ENCODE measurements around the gene NISCH.

The NISCH gene

GRCh38 chr3:52447512-52448355 lies 7.7 kb upstream of the NISCH start:
- no peak for DNase-seq

GRCh38 chr3:52450489-52451236 lies 4.7 kb upstream of the NISCH start:
- DNase-seq = no peak

DNA sequence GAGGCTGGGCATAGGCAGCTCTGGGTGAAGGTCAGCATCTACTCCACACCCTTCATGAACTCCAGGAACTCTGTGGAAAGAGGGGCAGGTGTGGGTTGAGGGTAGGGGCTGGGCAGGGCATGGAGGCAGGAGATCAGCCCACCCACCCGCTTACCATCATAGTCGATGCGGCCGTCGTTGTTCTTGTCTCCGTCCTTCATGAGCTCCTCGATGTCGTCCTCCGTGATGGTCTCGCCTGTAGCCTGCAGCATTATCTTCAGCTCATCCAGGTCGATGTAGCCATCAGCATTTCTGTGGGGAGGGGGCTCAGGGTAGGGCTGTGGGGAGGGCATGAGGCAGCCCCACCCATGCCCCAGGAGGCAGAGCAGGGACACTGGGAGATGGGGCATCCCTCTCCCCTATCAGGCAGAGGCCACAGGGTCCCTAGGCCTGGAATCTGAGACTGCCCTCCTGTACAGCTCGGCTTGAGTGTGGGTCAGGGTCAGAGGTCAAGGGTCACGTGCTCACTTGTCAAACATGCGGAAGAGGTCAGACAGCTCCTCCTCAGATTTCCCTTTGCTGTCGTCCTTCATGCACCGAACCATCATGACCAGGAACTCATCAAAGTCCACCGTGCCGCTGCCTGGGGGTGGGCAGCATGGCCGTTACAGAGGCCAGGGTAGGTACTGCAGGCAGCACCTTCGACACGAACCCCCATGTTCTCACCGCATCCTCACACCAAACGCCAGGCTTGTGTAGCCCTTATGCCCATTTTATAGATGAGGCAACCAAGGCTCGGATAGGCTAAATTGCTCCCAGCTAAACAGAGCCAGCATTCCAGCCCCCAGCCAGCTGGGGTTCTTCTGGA lies 3.9 kb upstream of the NISCH start:
- DNase-seq = no peak

DNA sequence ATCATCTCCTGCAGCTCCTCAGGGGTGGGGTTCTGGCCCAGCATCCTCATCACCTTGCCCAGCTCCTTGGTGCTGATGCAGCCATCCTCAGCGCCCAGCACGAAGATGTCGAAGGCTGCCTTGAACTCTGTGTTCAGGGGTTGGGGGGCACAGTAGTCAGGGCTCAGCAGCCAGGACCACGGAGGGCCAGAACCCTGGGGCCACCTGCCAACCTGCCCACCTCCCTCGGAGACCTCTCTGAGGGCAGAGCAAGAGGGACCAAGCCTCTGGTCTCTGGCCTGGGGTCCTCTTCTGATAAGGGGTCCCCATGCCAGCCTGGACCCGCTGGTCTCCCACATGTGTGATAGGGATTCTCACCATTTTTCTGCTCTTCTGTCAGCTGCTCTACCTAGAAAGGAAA lies 3.3 kb upstream of the NISCH start:
- DNase-seq = no peak

- no peak for DNase-seq
These were observed 2.7 kb upstream of the NISCH start for GRCh38 chr3:52452570-52453221.

DNA sequence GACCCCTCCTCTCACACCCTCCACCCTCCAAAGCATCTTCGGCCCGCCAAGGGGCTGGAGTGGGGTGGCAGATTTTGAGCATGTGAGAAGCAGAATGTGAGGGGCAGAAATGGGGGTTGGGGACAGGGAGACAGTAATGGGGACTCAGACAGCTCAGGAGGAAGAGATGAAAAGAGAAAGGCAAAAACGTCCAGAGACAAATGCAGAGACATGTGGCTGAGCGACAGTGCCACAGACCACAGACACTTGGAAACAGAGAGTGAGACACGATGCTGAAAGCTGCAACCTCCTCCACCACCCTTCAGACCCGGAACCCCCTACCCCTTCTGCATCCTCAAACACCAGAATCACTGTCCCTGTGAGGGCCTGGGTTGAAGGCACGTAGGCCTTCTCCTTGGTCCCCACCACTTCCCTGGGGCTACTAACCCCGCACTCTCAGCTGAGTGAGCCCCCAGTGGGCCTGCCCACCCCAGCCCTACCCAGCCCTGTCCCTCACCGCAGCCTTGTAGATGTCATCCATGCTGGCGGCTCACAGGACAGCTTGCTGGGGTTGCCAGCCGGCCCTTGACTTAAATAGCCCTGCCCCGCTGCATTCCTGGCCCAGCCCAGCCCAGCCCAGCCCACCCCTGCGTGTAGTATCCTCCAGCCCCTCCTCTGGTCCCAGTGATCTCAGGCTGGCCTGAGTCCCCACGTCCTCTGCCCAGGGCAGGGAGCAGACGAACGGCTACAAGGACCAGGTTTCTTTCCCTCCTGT lies 1.7 kb upstream of the NISCH start, which contains the start of gene TNNC1:
TSS of gene TNNC1 (minus strand) at position 546 of the 754 bp plus-strand sequence. CDS start at position 520, 26 bp downstream.
- DNase-seq = no peak

- no peak for DNase-seq
These were observed 1.0 kb upstream of the NISCH start for GRCh38 chr3:52454250-52454937.

DNA sequence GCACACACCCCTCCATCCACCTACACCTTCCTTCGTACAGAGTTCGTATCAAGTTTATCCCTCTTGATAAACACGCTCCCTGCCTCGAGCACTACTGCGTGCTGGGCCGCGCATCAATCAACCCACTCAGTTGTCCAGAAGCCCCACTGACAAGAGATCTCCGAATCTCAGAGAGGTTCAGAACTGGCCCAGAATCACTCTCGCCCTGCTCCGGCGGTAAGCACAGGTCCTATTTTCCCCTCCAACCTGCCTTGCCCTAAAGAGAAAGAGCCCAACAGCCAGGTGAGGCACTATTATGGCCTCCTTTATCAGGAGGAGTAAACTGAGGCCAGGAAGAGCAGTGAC lies 494 bp upstream of the NISCH start:
- no peak for DNase-seq

DNA sequence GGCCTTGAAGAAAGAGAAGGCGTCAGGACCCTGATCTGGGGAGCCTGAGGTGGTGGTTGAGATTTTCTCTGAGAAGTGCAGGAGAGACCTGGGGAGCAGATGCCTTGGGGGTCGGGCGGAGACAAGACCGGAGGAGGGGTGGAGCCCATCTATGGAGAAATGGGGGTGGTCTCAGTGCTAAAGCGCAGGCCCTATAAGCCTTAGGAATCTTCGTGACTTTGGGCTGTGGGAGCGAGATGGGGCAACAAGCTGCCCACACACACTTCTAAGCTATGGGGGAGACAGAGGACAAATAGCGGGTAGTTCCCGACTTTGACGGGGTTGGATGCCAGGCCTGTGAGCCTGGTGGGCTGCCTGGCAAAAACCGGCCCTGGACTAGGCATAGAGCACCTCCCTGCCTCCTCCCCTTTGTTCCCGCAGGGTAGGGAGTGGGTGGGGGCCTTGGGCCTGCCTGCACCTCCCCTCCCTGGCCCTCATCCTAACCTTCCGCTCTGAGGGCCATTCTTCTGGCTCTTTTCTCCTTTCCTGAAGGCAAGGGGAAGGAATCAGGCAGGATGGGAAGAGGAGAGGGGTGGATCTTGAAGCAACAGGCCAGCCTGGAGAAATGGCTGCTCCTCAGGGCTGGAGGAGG lies 880 bp downstream of the NISCH start:
- no peak for DNase-seq

GRCh38 chr3:52456800-52457183 lies 1.4 kb downstream of the NISCH start:
- no peak for DNase-seq

GRCh38 chr3:52458031-52458760 lies 2.8 kb downstream of the NISCH start:
- DNase-seq = no peak

- peak; percentile 16 for DNase-seq
These were observed 3.6 kb downstream of the NISCH start for GRCh38 chr3:52458770-52459545.

DNA sequence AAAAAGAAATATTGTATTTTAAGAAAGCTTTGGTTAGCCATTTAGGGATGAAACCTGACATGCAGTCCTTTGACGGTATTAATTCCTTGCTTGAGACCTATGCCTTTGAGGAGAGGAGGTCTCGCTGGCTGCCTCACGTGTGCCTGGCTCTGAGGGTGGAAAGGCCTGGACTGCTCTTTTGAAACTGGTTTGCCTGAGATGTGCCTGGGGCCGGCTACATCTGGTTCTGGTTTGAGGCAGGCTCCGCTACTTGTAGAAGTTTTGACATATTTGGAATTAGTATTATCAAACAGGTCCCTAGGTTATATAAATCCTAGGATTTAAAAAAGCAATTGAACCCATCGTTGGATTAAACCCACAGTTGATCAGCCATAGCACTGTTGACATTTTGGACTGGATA lies 6.5 kb downstream of the NISCH start:
- no peak for DNase-seq

DNA sequence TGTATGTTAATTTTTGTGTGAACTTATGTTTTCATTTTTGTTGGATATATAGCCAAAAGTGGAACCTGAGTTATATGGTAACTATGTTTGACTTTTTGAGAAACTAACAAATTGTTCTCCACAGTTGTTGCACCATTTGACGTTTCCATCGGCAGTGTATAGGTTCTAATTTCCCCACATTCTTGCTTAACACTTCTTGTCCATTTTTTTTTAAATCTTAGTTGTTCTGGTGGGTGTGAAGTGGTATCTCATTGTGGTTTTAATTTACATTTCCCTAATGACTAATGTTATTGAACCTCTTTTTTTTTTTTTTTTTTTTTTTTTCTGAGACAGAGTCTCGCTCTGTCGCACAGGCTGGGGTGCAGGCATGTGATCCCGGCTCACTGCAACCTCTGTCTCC lies 8.0 kb downstream of the NISCH start:
- no peak for DNase-seq

DNA sequence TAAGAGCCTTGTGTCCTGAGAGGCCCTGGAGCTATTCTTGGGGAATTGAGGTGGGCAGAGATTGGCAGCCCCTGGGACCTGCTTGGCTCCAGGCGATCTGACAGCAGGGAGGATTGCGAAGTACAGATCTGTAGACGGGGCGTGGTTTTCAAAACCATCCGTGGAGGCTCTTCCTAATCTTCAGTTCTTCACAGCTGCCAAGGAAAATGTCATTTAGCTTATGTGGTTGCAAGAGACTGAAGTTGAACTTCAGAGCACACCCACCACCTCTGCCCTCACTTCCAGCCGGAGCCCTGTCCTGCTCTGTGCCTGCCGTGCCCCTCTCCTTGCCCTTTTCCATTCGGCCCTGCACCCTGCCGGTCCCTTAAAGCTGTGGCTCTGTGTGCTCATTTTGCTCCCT lies 12.9 kb downstream of the NISCH start:
- DNase-seq = no peak

- DNase-seq = no peak
These were observed 13.6 kb downstream of the NISCH start for GRCh38 chr3:52469001-52469400.

GRCh38 chr3:52470920-52471319 lies 15.5 kb downstream of the NISCH start:
- no peak for DNase-seq

GRCh38 chr3:52471371-52472238 lies 16.2 kb downstream of the NISCH start:
- DNase-seq = peak; percentile 30
